ENCODE results near the gene KRT73.

The KRT73 gene

GRCh38 chr12:52577316-52577715 lies 41.0 kb downstream of the KRT73 start:
- no peak for DNase-seq (ENCODE audit: low spot score)
- TF ChIP-seq CTCF (IDR thresholded peaks at IDR 0.05; ENCODE audit: extremely low read depth, insufficient read depth, missing control alignments): no peak
- in situ Hi-C loops (cut with MboI; ENCODE audit: low pct_unique_long_range_greater_than_20kb, low sequenced_read_pairs, unreplicated experiment): loop anchor here (25.0 kb wide), 1 partner anchor 410 kb away; no protein-coding TSS in a partner anchor

- in situ Hi-C loops (cut with MboI; ENCODE audit: low pct_unique_long_range_greater_than_20kb, low sequenced_read_pairs, unreplicated experiment): loop anchor here (25.0 kb wide), 1 partner anchor 411 kb away; no protein-coding TSS in a partner anchor
- TF ChIP-seq CTCF (IDR thresholded peaks at IDR 0.05; ENCODE audit: extremely low read depth, insufficient read depth, missing control alignments): no peak
- DNase-seq (ENCODE audit: low spot score): no peak
Measured at GRCh38 chr12:52575948-52576347, 42.4 kb downstream of the KRT73 start.

- in situ Hi-C loops (cut with MboI; ENCODE audit: low pct_unique_long_range_greater_than_20kb, low sequenced_read_pairs, unreplicated experiment): loop anchor here (25.0 kb wide), 1 partner anchor 412 kb away; no protein-coding TSS in a partner anchor
- DNase-seq (ENCODE audit: low spot score): no peak
- no peak for TF ChIP-seq CTCF (IDR thresholded peaks at IDR 0.05; ENCODE audit: extremely low read depth, insufficient read depth, missing control alignments)
Measured at GRCh38 chr12:52575256-52575655, 43.1 kb downstream of the KRT73 start.

GRCh38 chr12:52573743-52574142 lies 44.6 kb downstream of the KRT73 start, which contains the start of gene KRT74:
TSS of gene KRT74 (minus strand) at chr12:52573843. CDS start at chr12:52573777, 66 bp downstream.
- no peak for DNase-seq (ENCODE audit: low spot score)
- in situ Hi-C loops (cut with MboI; ENCODE audit: low pct_unique_long_range_greater_than_20kb, low sequenced_read_pairs, unreplicated experiment): no loop called here
- TF ChIP-seq CTCF (IDR thresholded peaks at IDR 0.05; ENCODE audit: extremely low read depth, insufficient read depth, missing control alignments): no peak

- DNase-seq (ENCODE audit: low spot score): no peak
- no peak for TF ChIP-seq CTCF (IDR thresholded peaks at IDR 0.05; ENCODE audit: extremely low read depth, insufficient read depth, missing control alignments)
- in situ Hi-C loops (cut with MboI; ENCODE audit: low pct_unique_long_range_greater_than_20kb, low sequenced_read_pairs, unreplicated experiment): no loop called here
Measured at GRCh38 chr12:52573306-52573705, 45.1 kb downstream of the KRT73 start.

GRCh38 chr12:52570511-52570910 lies 47.8 kb downstream of the KRT73 start:
- no peak for DNase-seq (ENCODE audit: low spot score)
- TF ChIP-seq CTCF (IDR thresholded peaks at IDR 0.05; ENCODE audit: extremely low read depth, insufficient read depth, missing control alignments): no peak
- in situ Hi-C loops (cut with MboI; ENCODE audit: low pct_unique_long_range_greater_than_20kb, low sequenced_read_pairs, unreplicated experiment): no loop called here

GRCh38 chr12:52568111-52568510 lies 50.2 kb downstream of the KRT73 start:
- no peak for DNase-seq (ENCODE audit: low spot score)
- in situ Hi-C loops (cut with MboI; ENCODE audit: low pct_unique_long_range_greater_than_20kb, low sequenced_read_pairs, unreplicated experiment): no loop called here
- no peak for TF ChIP-seq CTCF (IDR thresholded peaks at IDR 0.05; ENCODE audit: extremely low read depth, insufficient read depth, missing control alignments)

All from GM13977 (cell line).